Psoas muscle (tissue), 8 donors: ENCODE measurements around the gene NEURL3. TPM values are rescaled to one million over a fixed set of nuclear protein-coding genes. Genes with fewer than 3 reads are reported as not detected.
A peak's percentile ranks its signal among the peaks of the same experiment; 100 is the strongest.
"Not testable (repeated sequence)": the region's sequence is repeated elsewhere in the genome, so short reads cannot be mapped to it uniquely, and the experiment has no call there.

Experiments
- ATAC-seq, 4 donors: fragments of 200-7000 bp; cut with Tn5 transposase; one replicate each; pipeline ENCODE4 v1.9.1; 2020; ENCODE audit warnings: moderate library complexity in 3 of 4, mild to moderate bottlenecking in 2 of 4
- DNase-seq, 2 donors: peaks; one replicate each; pipeline ENCODE4 v3.0.0-alpha.2; 2020
- H3K27ac ChIP-seq: fragments of 200-600 bp; one replicate; pipeline ENCODE4 v1.8.0; 2022
- H3K27me3 ChIP-seq, 3 donors: fragments of 200-600 bp in 1 of 3; one replicate each; pipeline versions ENCODE4 v1.6.1 to v1.8.0; 2013 to 2022; ENCODE audit warnings: low read length in 2 of 3, mild to moderate bottlenecking in 2 of 3, moderate library complexity in 1 of 3; ENCODE audit not compliant: insufficient read depth in 3 of 3
- H3K36me3 ChIP-seq, 2 donors: fragments of 200-600 bp in 1 of 2; one replicate each; pipeline versions ENCODE4 v1.6.1 to v1.8.0; 2013 to 2022; ENCODE audit warnings: low read depth in 1 of 2, mild to moderate bottlenecking in 1 of 2, moderate library complexity in 1 of 2; ENCODE audit not compliant: insufficient read depth in 1 of 2
- H3K4me1 ChIP-seq: fragments of 200-600 bp; one replicate; pipeline ENCODE4 v1.8.0; 2022
- H3K4me3 ChIP-seq: fragments of 200-600 bp; one replicate; pipeline ENCODE4 v1.8.0; 2022; ENCODE audit warnings: mild to moderate bottlenecking
- H3K9me3 ChIP-seq: fragments of 200-600 bp; one replicate; pipeline ENCODE4 v1.8.0; 2022
- CTCF ChIP-seq: fragments of 200-600 bp; IDR thresholded peaks from one replicate; pipeline ENCODE4 v1.8.0; 2022; ENCODE audit warnings: antibody characterized with exemption
- WGBS, 3 donors: extraction: QIAGEN DNeasy Blood & Tissue Kit; methylation state at CpG; one replicate each; pipeline versions ENCODE4 v1.1.6 to v1.1.7; 2013; 5-methylcytosine and 5-hydroxymethylcytosine counted together
- intact Hi-C, 2 donors: fragments of 100-400 bp; cut with DNase I; formaldehyde crosslinking; loops; one replicate each; pipeline versions ENCODE4 v1.11.0 to v1.14.2; 2022
- long read RNA-seq, 2 donors: library from polyadenylated mRNA; unstranded; transcript quantifications; one replicate each; pipeline ENCODE4 v2.0.0, GENCODE V29; 2021
- polyA plus RNA-seq, 3 donors: library from polyadenylated mRNA; stranded (reverse); fragments of 200-250 nt; gene quantifications; one replicate each; pipeline ENCODE4 v1.2.3, GENCODE V29; 2013
- total RNA-seq, 4 donors: library from RNA; stranded (reverse); fragmentation: NEBNext Ultra II Directional in 2 of 4; extraction: Animal tissue kit (Norgen Biotek cat#: 25700) in 2 of 4; gene quantifications; one replicate each; pipeline versions ENCODE4 v1.2.1 to v1.2.4, GENCODE V29; 2021 to 2023
- donor health status: healthy with polysubstance abuse.
- donor health status: DM: no; HTN: no; CAD: no; lungs with moderate emphysema.
- donor health status: Bipolar disorder and iron deficiency.
- donor health status: healthy.
- donor health status: DM: yes; HTN: yes; CAD: no.
- donor health status: DM: no; HTN: no; CAD: no.
- donor health status: DM: no; HTN: no; CAD: no.
- donor health status: DM: yes; HTN: yes; CAD: no.

NEURL3 gene
- under 1 TPM in 1 of 4 donors, not detected in 3; 0.59 TPM for total RNA-seq
- polyA plus RNA-seq, result under 1 TPM in 2 of 3 donors, not detected in 1; 0.09 TPM
- long read RNA-seq, donor 1, result 0 reads
- long read RNA-seq, donor 2, result 0 reads

GRCh38 chr2:96505231-96505889, at the start of gene NEURL3:
Gene NEURL3 (minus strand): TSS chr2:96505357. CDS start chr2:96505286, 71 bp downstream.
- ATAC-seq (peak in 3 of 4 donors; percentile 18 to 62 (median 38)), DNase-seq (peak in 1 of 2 donors; percentile 34)
- intact Hi-C loops, result loop anchor here in 1 of 2 donors (10.0 kb wide), 1 partner anchor 511 kb away; the partner anchor contains the start of gene ANKRD36C
- peaks cover 0 to 20% (median 6%) of the 10 kb centered on the region in 3 donors for H3K27me3 ChIP-seq
- WGBS, 3 donors, result 47 to 54% (median 51%) methylated on average over 9 of the region's 9 CpGs
- no peak within 1 kb of the TSS for H3K4me3 ChIP-seq
- no peaks in the 10 kb centered on the region for H3K36me3 ChIP-seq
- no peaks in the 10 kb centered on the region for H3K9me3 ChIP-seq
- peaks cover 38% of the 10 kb centered on the region for H3K4me1 ChIP-seq
- peak within 1 kb of the TSS; percentile 60 for H3K27ac ChIP-seq
- TF ChIP-seq CTCF, result no peak

- H3K4me3 ChIP-seq, result peak overlapping the region; percentile 55
- peak; percentile 74 to 91 for DNase-seq
- peak; percentile 97 for TF ChIP-seq CTCF
- no peaks in the 10 kb centered on the region for H3K27me3 ChIP-seq
- H3K27ac ChIP-seq, result peak overlapping the region; percentile 91
- peaks cover 0 to 39% of the 10 kb centered on the region in 2 donors for H3K36me3 ChIP-seq
- no peaks in the 10 kb centered on the region for H3K9me3 ChIP-seq
- WGBS, 3 donors, result 12 to 21% (median 18%) methylated on average over 35 of the region's 35 CpGs
- intact Hi-C loops, result loop anchor here in 1 of 2 donors (1.0 kb wide), 1 partner anchor 141 kb away; no protein-coding TSS in a partner anchor
- ATAC-seq, result peak; percentile 56 to 82 (median 74)
- peaks cover 17% of the 10 kb centered on the region for H3K4me1 ChIP-seq
Observed at GRCh38 chr2:96554293-96555145, 49.4 kb upstream of the NEURL3 start.

DNA sequence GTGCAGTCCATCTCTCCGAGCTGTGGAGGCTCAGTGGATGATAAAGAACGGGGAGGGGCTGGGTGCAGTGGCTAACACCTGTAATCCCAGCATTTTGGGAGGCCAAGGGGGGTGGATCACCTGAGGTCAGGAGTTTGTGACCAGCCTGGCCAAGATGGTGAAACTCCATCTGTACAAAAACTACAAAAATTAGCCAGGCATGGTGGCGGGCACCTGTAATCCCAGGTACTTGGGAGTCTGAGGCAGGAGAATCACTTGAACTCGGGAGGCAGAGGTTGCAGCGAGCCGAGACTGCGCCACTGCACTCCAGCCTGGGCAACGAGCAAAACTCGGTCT, 48.8 kb upstream of the NEURL3 start:
- ATAC-seq, result not testable (repeated sequence)
- 48 to 57% (median 49%) methylated on average over 9 of the region's 9 CpGs for WGBS, 3 donors
- peak overlapping the region; percentile 55 for H3K4me3 ChIP-seq

DNA sequence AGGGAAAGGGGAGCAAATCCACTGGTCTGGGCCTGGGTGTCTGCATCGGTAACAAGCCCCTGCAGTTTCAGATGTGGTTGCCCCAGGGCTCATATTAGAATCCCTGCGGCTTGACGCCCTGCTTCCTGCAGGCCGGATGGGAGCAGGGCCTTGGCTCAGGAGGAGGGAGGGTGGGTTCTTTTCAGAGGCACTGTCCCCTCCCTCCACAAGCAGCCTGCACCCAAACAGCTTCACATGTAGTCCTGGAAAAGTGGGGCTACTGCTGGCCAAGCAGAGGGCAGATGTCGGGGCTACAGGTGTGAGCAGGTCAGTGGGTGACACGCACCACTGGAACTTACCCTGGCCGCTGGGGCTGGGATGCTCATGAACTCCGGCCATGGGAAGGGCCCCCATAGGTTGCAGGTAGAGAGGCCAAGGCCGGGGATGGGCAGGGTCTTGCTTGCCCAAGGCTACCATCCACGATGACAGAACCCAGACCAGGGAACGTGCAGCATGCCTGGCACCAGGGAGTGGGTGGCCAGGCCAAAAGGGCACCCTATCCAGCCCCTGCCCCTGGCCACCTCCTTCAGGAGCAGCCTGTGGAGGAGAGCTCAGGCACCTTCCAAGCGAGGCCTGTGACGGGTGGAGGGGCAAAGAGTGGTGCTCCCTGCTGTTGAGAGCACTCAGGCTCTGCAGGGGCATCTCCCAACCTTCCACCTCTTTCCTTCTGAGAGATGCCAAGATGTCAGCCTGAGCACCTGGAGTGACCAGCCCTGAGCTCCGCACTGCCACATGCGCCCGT, 48.2 kb upstream of the NEURL3 start:
- H3K4me1 ChIP-seq, result peaks cover 24% of the 10 kb centered on the region
- no peak for TF ChIP-seq CTCF
- WGBS, 3 donors, result 88 to 92% (median 89%) methylated on average over 15 to 16 of the region's 16 CpGs
- ATAC-seq (no peak), DNase-seq (peak in 1 of 2 donors; percentile 50)
- peaks cover 0 to 51% of the 10 kb centered on the region in 2 donors for H3K36me3 ChIP-seq
- H3K27me3 ChIP-seq, result no peaks in the 10 kb centered on the region
- intact Hi-C loops, result no loop called here
- peak overlapping the region; percentile 91 for H3K27ac ChIP-seq
- H3K9me3 ChIP-seq, result no peaks in the 10 kb centered on the region
- no peak overlapping the region for H3K4me3 ChIP-seq

More for the DNA sequence above, 48.8 kb upstream of the NEURL3 start:
- peaks cover 0 to 45% of the 10 kb centered on the region in 2 donors for H3K36me3 ChIP-seq
- peak overlapping the region; percentile 91 for H3K27ac ChIP-seq
- not testable (repeated sequence) for DNase-seq, H3K9me3 ChIP-seq, H3K27me3 ChIP-seq
- intact Hi-C loops, result loop anchor here in 1 of 2 donors (1.0 kb wide), 1 partner anchor 141 kb away; no protein-coding TSS in a partner anchor
- peaks cover 18% of the 10 kb centered on the region for H3K4me1 ChIP-seq
